Measurements from ENCODE around the gene PLAAT2. TPM values are rescaled to one million over a fixed set of nuclear protein-coding genes. Genes with fewer than 3 reads are reported as not detected.
A peak's percentile ranks its signal among the peaks of the same experiment; 100 is the strongest.

The PLAAT2 gene
- total RNA-seq, 1 experiment from 2014 or later, result 0.52 TPM

DNA sequence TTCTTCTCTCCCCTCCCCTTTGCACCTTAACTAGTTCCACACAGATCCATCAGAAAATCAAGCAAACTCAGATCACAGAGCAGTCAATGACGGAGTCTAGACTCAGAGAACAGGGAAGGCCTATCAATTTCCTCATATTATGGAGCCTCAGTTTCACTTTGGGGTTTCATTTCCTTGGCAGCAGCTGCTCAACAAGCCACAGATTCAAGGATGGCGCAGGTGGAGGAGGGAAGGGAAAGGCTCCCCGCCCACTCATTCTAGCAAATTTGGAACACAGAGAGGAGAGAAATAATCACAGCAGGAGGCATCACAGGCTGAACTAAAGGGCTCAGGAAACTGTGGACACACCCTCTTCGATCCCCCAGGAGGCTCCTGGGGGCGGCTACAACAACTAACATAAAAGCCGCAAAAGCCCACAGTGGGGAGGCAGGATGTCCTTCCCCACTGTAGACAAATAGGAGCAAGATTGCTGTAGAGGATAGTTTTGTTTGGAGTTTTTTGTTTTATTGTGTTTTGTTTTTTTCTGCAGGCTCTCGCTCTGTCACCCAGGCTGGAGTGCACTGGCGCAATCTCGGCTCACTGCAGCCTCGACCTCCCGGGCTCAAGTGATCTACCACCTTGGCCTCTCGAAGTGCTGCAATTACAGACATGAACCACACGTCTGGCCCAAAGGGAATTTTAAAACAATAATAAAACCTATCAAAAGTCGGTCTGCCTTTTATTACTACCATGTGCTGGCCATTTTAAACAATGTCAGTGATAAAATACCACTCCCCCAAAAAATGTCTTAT is 47.6 kb upstream of the PLAAT2 start:
- peak overlapping the region; percentile 43 for H2AK5ac ChIP-seq (ENCODE audit: insufficient read length, low read length)
- H3K23ac ChIP-seq (ENCODE audit: insufficient read length, low read depth, low read length), result no peak overlapping the region
- no peak overlapping the region for H4K91ac ChIP-seq (ENCODE audit: insufficient read length, low read depth, low read length)
- H3K18ac ChIP-seq (ENCODE audit: insufficient read length, low read depth, low read length), result no peak overlapping the region
- peak; percentile 37 for TF ChIP-seq CTCF (conservative IDR thresholded peaks at IDR 0.05)
- peaks cover 17% of the 10 kb centered on the region for H3K23me2 ChIP-seq (ENCODE audit: insufficient read length, low read depth, low read length, poor library complexity, severe bottlenecking)
- DNase-seq, result peak; percentile 81
- H3K36me3 Mint-ChIP-seq (ENCODE audit: insufficient read depth in 1 of 3, low read depth in 3 of 3), result peaks cover 1 to 21% (median 3%) of the 10 kb centered on the region in 3 experiments; a peak in 4 of 7 replicates
- H4K5ac ChIP-seq (ENCODE audit: insufficient read length, low read depth, low read length), result no peak overlapping the region
- H4K8ac ChIP-seq (replicated peaks; ENCODE audit: insufficient read length, low read depth, low read length), result no peak overlapping the region
- H3T11ph ChIP-seq (ENCODE audit: low read length), result no peak overlapping the region
- H2BK120ac ChIP-seq (ENCODE audit: low read depth, low read length, poor library complexity, severe bottlenecking), result no peak overlapping the region
- H3K79me2 ChIP-seq (ENCODE audit: insufficient read depth, low read length), result peaks cover 28% of the 10 kb centered on the region; the same call in 1 of the 2 replicates
- H3K4me1 Mint-ChIP-seq, result peaks cover 50 to 54% of the 10 kb centered on the region in 2 experiments
- H3K9ac ChIP-seq (ENCODE audit: extremely low read depth, insufficient read length, low read length), result no peak overlapping the region
- H3K9me3 ChIP-seq (ENCODE audit: control insufficient read depth, low read depth, low read length), result no peaks in the 10 kb centered on the region
- H3K4me3 Mint-ChIP-seq, result peak overlapping the region; percentile 6 to 84
- no peak overlapping the region for H2BK15ac ChIP-seq (ENCODE audit: low read depth, low read length)
- H3K56ac ChIP-seq (ENCODE audit: insufficient read length, low read depth, low read length), result no peak overlapping the region
- H3K27me3 Mint-ChIP-seq (ENCODE audit: low read depth), result no peaks in the 10 kb centered on the region
- no peaks in the 10 kb centered on the region for H3K9me3 Mint-ChIP-seq
- no peaks in the 10 kb centered on the region for H3K27me3 ChIP-seq (ENCODE audit: insufficient read depth, low read length)
- no peak overlapping the region for H2BK12ac ChIP-seq (ENCODE audit: insufficient read length, low read depth, low read length)
- no peak overlapping the region for H2AFZ ChIP-seq (ENCODE audit: low read length)
- peak overlapping the region; percentile 53 for H3K4me2 ChIP-seq (ENCODE audit: insufficient read depth, insufficient read length, low read length)
- H3K4ac ChIP-seq (ENCODE audit: low read depth, low read length), result no peak overlapping the region
- no peak overlapping the region for H2BK5ac ChIP-seq (ENCODE audit: insufficient read length, low read length)
- no peak overlapping the region for H3K14ac ChIP-seq (ENCODE audit: insufficient read depth, low read length)
- H3K27ac Mint-ChIP-seq, result peak overlapping the region; percentile 6 to 15 (median 8); a peak in 3 of 7 replicates
- no peaks in the 10 kb centered on the region for H3K79me1 ChIP-seq (ENCODE audit: insufficient read depth, low read depth, low read length, poor library complexity, severe bottlenecking)
- no CpG with 5 or more reads among the region's 14 CpGs for WGBS (ENCODE audit: extremely low coverage, insufficient read length, low lambda C conversion rate)
- H3K27ac ChIP-seq (ENCODE audit: insufficient read length, low read depth, low read length), result no peak overlapping the region
- H2BK20ac ChIP-seq (ENCODE audit: low read depth, low read length, poor library complexity, severe bottlenecking), result no peak overlapping the region
- H3K4me1 ChIP-seq (ENCODE audit: insufficient read depth, low read length), result peaks cover 8% of the 10 kb centered on the region; the same call in 1 of the 2 replicates
- H4K20me1 ChIP-seq (ENCODE audit: control insufficient read depth, insufficient read depth, insufficient read length), result no peaks in the 10 kb centered on the region
